Islet of Langerhans (tissue), 1 donor: Measurements from ENCODE around the gene RAPGEF3.

Experiments used
- FAIRE-seq: peaks from one replicate; lab custom pipeline; 2011; peaks lifted over from hg19 to GRCh38; lab: Jason Lieb, UNC

The RAPGEF3 gene

GRCh38 chr12:47758834-47759690 lies at the start of gene RAPGEF3:
TSS of gene RAPGEF3 (minus strand) at chr12:47758880. CDS start at chr12:47758556, 324 bp downstream.
- no peak for FAIRE-seq

DNA sequence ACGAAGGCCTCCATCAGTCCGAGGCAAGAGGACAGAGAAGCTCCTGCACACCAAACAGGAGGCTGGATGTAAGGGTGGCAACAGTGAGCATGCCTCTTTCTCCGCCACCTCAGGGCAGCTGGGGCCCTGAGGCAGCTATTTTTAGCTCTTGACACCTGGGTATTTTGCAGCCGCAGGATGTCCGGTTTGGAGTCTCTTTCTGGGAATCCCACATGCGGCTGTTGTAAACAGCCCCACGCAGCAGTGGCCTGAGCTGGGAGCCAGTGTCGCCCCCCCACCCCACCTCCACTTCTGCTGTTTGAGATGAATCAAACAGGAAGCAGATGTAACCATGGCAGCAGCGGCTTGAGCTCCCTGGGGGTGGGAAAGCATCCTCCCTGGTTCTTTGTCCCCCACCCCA lies 49.4 kb upstream of the RAPGEF3 start:
- no peak for FAIRE-seq

GRCh38 chr12:47807338-47807737 lies 48.7 kb upstream of the RAPGEF3 start:
- FAIRE-seq, result no peak

DNA sequence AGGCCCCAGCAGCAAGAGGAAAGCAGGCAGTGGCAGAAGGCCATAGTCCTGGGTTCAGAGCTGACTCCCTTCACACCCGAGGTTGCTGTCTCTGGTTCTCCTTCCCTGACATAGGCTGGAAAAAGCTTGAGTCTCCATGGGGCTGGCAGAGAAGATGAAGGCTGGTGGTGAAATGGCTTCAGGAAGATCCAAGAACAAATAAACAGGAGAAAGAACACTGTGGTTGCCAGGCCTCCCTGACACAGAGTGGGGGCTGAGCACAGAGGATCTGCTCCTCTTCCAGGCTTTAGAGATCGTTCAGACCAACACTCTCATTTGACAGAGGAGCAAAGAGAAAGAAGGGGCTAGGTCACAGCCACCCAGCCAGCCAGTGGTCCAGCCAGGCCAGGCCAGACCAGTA lies 46.7 kb upstream of the RAPGEF3 start:
- FAIRE-seq, result no peak

- no peak for FAIRE-seq
Measured at GRCh38 chr12:47804171-47804570, 45.5 kb upstream of the RAPGEF3 start.

- FAIRE-seq, result no peak
Measured at GRCh38 chr12:47803191-47803875, 44.7 kb upstream of the RAPGEF3 start.

- FAIRE-seq, result no peak
Measured at GRCh38 chr12:47802312-47802711, 43.6 kb upstream of the RAPGEF3 start.

DNA sequence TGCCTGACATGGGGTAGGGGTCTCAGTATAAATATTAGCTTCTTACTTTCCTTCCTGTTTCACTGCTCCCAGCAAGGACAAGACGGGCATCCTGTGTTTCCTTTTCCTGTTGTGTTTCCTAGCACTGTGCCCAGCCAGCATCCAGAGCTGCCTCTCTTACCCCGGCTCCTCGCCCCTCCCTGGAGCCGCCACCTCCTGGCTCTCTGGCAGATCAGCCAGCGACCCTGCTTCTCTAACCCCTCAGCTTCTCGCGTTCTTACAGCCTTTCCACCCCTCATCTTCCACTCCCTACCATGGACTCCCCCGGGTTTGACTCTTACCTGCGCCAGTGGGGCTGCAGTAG lies 43.2 kb upstream of the RAPGEF3 start:
- no peak for FAIRE-seq

DNA sequence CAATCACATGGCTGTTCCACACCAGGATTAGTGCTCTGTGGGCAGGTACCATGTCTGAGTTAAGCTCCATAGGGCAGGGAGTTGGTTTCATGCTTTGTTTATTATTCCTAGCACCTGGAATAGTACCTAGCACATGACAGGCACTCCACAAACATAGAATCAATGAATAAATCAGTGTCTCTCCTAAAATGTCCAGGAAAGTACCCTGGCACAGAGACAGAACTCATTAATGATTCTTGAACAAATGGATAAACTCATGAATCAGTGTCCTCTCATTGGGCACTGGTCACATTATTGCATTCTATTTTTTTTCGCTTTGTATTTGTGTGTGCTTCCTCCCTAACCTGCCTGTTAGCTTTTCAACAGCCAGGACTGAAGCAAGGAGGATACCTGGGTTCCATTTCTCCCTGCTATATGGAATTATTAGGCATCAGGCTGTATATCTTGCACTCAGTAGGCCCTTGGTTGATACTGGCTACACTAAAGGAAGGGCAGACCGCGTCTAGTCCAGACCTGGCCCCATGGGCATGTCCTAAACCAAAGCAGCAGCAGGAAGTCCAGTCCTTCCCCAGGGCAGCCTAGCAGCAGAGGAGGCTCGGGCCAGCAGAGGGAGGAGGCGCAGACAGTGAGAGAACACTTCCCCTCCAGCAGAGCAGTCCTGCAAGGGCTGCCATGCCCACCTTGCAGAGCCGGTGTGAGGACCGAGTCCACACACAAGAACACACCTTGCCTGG lies 42.7 kb upstream of the RAPGEF3 start:
- no peak for FAIRE-seq

DNA sequence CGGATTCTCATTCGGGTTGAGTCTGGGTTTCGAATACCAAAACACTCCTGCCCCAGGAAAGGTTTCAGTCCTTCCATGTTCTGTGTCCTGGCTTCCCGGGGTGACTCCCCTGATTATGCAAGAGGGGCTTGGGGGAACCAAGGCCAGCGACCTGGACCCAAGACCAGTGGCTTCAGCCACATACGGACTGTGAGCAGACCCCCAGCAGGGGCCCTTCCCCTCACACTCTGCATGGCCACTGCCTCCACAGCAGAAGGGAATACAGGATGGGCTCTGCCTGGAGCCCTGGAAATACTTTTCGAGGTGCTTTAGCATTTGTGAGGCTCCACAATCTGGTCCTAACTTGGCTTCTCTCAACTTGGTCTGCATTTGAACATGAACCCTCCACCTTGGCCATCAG lies 41.9 kb upstream of the RAPGEF3 start:
- no peak for FAIRE-seq

GRCh38 chr12:47799357-47799955 lies 40.8 kb upstream of the RAPGEF3 start:
- FAIRE-seq, result no peak

DNA sequence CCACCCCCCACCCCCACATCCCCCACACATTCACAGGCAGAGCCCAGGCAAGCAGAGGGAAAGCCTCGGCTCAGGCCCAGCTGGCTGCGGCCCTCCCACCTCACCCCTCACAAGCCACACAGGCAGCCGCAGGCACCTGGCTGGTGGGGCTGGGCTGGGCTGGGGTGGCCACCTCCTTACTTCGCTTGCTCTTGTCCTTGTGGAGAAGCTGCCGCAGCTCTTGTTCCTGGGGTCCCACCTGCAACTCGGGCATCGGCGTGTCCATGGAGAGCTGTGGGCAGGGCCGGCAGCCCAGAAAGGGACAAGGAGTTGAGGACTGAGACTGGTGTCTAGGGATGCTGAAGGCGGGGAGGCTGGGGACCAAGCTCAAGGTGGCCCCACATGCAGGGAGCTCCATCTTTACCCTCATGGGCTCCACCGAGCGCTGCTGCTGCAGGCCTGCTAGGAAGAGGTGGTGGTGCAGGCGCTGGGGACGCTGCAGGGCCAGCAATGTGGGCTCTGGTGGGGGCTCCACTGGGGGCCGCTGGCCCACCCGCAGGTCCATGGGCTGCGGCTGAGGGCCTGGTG lies 39.8 kb upstream of the RAPGEF3 start:
- FAIRE-seq, result no peak

- no peak for FAIRE-seq
Measured at GRCh38 chr12:47797441-47797840, 38.8 kb upstream of the RAPGEF3 start.

GRCh38 chr12:47795814-47796411 lies 37.2 kb upstream of the RAPGEF3 start:
- FAIRE-seq, result no peak

DNA sequence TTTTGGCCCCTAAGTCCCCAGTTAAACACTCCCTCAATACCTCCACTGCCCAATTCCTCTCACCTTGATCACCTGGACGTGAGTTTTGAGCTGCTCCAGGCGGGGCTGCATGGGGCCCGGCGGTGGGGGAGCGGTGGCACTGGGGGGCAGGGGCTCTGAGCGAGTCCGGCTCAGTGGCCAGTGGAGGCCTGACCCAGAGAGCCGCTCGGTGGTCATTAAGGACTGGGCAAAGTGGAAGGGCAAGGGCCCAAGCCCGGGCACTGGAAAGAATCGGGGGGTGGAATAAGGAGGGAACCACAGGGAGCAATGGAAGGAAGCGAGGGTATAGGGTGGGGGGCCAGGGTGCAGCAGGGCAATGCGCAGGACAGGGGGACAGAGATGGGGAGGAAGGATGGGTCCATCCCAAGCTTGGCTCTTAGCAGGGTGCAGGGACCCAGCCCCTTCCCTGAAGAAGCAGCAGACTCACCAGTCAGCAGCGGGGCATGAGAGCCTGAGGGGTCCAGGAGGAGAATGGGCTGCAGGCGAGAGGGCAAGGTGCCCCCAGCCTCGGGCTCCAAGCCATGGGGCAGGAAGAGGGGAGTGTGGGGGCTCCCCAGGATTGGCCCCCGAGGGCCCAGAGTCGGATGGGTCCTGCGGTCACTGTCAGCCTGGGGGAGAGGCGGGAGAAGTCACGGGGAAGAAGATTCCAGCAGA lies 36.6 kb upstream of the RAPGEF3 start:
- no peak for FAIRE-seq

DNA sequence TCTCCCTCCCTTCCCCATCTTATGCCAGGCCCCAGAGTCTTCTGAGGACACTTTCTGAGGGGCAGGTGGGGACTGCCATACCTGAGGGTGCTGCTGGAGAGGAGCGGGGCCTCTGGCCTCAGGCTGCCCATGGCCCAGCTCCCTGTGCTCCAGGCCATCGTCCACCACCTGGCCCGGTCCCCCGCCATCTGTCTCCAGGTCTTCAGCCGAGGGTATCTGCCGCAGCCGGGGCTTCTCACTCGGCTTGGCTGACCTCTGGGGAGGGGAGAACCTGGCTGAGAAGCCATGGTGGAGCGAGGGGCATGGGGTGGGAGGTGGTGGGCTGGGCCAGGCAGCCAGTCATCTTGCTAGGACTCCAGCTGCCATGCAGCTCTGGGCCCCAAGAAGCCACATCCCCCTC lies 36.0 kb upstream of the RAPGEF3 start:
- FAIRE-seq, result no peak

DNA sequence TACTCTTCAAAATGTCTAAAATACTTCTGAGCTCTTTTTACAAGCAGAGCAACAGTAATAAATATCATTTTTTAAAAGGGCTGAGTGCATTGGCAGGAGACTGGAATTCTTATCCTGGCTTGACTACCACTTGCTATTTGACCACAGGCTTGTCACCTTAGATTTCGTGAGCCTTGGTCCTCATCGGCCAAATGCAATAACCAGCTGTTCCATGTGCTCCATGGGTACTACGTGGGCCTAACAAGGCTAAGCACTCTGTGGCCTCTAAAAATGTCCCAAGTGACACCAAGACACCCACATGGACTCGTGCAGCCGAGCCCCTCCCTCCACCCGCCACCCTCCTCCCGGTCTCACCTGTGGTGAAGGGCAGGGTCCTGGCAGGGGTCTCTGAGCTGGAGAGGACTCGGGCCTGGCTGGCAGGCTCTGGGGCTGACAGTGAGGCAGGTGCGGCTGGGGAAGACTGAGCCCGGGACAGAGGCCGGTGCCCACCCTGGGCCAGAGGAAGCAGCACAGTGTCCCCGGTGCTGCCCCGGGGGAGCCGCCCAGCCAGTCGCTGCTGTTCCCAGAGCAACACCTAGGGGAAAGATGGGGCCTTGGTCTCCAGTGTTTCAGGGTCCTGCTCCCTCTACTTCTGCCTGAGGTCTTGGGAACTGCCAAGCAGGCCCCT lies 34.5 kb upstream of the RAPGEF3 start:
- no peak for FAIRE-seq

DNA sequence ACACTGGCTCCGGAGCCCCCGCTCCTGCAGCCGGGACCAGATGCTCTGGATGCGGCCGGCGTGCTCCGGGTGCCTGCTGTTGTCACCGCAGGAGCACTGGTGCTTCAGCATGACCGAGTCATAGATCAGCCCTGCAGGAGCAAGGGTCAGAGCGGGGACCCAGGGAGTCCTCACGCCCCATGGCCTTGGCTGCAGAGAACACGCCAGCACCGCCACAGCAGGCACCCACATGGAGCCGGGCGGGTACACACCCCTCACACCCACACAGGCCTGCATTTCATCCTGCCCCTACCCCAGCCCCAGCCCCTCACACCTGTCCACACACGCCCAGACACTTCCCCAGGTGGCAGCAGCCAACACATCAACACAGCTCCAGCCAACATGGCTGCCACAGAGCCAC lies 33.2 kb upstream of the RAPGEF3 start:
- no peak for FAIRE-seq

DNA sequence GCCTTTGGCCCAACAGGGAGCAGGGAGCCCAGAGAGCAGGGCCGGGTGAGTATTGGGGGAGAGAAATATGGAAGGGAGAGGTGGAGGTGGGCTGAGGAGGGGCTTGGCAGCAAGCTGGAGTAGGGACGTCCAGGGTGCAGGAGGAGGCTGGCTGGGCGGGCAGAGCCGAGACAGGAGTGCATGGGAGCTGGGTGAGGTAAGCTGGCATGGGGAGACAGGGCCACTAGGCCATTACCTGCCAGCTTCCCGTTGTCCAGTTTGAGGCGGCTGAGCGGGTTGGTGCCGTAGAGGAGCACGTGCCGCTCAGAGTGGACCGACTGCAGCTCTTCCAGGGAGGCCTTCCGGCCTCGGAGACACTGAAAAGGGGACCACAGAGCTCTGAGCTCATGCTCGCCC lies 32.7 kb upstream of the RAPGEF3 start:
- FAIRE-seq, result no peak

GRCh38 chr12:47790676-47791350 lies 32.1 kb upstream of the RAPGEF3 start:
- FAIRE-seq, result no peak
